AG10803 (cell line): ENCODE data around the gene ARHGEF2.
A peak's percentile ranks its signal among the peaks of the same experiment; 100 is the strongest.

ENCODE experiments used
- DNase-seq: peaks from one replicate; pipeline ENCODE4 v3.0.0; 2010; ENCODE audit warnings: low read depth
- H3K4me3 ChIP-seq: 2 replicates; pipeline ENCODE4 v1.5.1; 2011; ENCODE audit warnings: mild to moderate bottlenecking, low read length, control low read depth
- TF ChIP-seq, protein P1 (sequence below): conservative IDR thresholded peaks from 2 replicates; pipeline ENCODE4 v1.5.1; 2011; ENCODE audit warnings: mild to moderate bottlenecking, low read length, control low read depth, inconsistent platforms

Gene ARHGEF2

DNA sequence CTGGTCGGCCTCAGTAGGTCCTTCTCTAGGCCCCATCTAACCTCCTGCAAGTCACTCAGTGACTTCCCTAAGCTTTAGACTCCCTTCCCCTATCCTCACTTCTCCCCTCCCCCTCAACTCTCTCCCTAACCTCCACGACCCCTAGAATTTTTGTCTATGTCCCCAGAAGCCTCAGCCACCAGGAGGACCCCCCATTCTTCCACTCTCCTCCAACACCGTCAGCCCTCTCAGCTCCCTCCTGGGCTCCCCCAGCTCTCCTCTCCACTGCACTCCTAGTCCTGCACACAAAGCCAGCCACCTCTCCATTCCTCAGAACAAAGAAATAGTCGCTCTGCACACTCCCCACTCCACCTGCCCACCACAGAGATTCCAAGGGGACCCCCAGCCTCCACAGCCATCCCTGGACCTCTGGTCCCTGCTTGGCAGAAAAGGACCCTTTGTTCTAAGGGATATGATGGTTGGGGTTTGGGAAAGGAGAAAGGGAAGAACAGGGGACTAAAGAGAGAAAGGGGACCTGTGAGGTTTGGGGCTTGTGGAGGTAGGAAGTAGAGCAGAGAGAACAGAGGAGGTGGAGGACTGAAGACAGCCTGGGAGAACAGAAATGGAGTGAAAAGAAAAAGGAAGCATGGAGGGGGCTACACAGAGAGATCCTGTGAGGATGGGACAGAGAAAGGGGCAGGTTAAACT is 2.8 kb downstream of the ARHGEF2 start:
- TF ChIP-seq, protein P1, sequence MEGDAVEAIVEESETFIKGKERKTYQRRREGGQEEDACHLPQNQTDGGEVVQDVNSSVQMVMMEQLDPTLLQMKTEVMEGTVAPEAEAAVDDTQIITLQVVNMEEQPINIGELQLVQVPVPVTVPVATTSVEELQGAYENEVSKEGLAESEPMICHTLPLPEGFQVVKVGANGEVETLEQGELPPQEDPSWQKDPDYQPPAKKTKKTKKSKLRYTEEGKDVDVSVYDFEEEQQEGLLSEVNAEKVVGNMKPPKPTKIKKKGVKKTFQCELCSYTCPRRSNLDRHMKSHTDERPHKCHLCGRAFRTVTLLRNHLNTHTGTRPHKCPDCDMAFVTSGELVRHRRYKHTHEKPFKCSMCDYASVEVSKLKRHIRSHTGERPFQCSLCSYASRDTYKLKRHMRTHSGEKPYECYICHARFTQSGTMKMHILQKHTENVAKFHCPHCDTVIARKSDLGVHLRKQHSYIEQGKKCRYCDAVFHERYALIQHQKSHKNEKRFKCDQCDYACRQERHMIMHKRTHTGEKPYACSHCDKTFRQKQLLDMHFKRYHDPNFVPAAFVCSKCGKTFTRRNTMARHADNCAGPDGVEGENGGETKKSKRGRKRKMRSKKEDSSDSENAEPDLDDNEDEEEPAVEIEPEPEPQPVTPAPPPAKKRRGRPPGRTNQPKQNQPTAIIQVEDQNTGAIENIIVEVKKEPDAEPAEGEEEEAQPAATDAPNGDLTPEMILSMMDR = no peak
- DNase-seq = no peak
- peak overlapping the region; percentile 92 for H3K4me3 ChIP-seq

DNA sequence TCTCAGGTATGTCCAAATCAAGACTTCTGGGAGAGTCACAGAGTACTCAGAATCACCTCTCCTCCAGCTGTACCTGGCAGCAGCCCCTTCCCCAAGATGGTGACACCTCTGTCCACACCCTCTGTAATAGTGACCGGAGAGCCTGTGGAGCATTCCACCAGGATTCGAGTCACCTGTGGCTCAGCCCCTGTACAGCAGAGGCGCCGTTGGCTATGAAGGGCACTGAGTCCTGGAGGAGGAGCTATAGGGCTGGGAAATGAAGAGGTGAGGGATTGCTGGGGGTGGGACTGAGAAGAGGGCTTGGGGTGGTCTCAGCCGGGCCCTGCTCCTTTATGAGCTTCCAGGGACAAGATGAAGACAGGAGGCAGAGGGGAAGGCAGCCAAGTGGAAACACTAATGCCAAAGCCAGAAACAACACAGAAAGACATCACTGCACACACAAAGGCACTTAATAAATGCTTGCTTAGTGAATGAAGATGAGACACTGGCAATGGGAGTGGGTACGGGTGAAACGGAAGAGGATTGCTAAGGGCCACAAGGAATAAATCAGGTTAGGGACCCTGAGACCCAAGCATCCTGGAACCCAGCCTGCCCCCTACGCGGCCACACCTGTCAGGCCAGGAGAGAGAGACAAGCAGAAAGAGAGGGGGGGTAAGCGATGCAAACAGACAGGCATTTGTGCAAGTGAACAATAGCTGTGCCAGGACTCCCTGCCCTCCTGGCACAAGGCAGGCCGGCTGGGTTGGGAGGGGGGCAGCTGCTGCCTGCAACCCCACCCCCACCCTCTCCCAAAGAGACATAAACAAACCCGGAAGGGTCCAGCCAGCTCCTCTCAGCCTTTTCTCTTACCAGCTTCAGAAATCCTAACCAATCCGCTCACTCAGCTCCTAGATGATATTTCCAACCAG is 3.9 kb downstream of the ARHGEF2 start:
- TF ChIP-seq, protein P1 = no peak
- DNase-seq = no peak
- peak overlapping the region; percentile 92 for H3K4me3 ChIP-seq

DNA sequence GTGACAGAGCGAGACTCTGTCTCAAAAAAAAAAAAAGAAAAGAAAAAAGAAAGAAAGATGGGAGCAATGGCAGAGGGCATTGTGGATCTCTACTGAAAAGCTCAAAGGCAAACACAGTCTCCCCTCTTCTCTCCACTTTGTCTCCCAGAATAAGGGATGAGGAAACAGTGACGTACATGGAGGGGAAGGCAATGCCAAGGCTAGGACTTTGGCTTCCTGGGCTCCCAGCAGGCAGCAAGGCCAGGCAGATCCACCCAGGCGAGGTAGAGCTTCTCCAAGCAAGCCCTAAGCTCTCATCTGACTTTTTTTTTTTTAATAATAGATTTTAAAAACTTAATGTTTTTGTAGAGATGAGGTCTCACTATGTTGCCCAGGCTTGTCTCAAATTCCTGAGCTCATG is 4.6 kb downstream of the ARHGEF2 start:
- no peak for DNase-seq
- TF ChIP-seq, protein P1 = no peak
- no peak overlapping the region; the same call in 1 of the 2 replicates for H3K4me3 ChIP-seq

GRCh38 chr1:155971910-155972809 is 6.2 kb downstream of the ARHGEF2 start:
- no peak for DNase-seq
- TF ChIP-seq, protein P1 = no peak
- H3K4me3 ChIP-seq = no peak overlapping the region

DNA sequence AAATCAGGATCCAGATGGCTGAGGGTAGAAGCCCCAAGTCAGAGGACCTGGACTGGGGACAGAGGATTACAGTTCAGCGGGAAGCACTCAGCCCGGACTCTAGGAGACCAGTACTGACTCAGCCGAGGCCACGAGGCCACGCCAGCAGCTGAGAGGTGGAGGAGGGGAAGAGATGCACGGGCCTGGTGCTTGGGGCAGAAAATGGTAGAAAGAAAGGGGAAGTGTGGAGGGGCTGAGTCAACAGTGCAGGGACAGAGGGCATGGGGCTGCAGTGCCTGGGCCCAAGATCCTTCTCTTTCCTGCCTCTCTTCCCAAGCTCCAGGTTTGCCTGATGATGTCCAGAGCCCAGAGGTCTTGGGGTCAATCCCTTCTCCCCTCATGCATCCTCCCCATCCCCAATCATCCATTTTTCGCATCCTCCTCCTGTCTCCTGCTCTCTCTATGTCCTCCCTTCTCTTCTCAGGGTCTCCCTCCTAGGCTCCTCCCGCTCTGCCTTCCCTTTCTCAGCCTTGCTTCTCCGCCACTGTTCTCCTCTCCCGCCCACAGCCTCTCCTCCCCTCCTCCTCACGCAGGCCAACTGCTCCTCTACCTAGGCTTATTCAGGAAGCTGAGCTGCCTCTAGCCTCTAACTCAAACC is 7.7 kb downstream of the ARHGEF2 start:
- peak; percentile 73 for DNase-seq
- H3K4me3 ChIP-seq = peak overlapping the region; percentile 7

DNA sequence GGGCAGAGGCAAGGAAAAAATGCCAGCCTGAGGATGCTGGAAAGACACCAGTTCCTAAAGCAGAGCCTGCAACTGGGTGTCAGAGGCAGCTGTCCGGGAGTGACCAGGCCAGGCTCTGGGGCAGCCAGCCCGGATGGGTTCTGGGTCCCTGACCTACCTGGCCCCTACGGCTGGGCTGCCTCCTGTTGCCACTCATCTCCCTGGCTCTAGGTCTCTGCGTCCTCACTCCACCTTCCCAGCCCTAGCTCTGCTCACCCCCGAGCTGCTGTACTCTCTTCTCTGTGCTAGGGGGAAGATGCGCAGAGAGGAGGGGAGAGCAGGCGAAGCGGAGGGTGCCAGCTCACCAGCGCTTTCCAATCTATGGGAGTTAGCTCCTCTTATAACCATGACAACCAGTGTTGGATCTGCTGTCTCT is 9.0 kb downstream of the ARHGEF2 start:
- TF ChIP-seq, protein P1 = no peak
- no peak for DNase-seq
- H3K4me3 ChIP-seq = no peak overlapping the region

More for the DNA sequence above, 7.7 kb downstream of the ARHGEF2 start:
- TF ChIP-seq, protein P1 = no peak
